Ovary (tissue), 3 donors: ENCODE results near the gene KIFC1.

Experiments
- CTCF ChIP-seq, 3 donors: fragments of 450-650 bp in 2 of 3; fragments of 200-600 bp in 1 of 3; IDR thresholded peaks; one replicate each; pipeline versions ENCODE4 v1.5.1 to v1.8.0; 2016 to 2022; ENCODE audit warnings: antibody characterized with exemption in 3 of 3, mild to moderate bottlenecking in 1 of 3
- EP300 ChIP-seq: sonication (generic); formaldehyde crosslinking; IDR thresholded peaks from one replicate; pipeline ENCODE4 v1.6.1; 2017; ENCODE audit warnings: antibody characterized with exemption
- POLR2A ChIP-seq: fragments of 450-650 bp; IDR thresholded peaks from one replicate; pipeline ENCODE4 v1.6.1; 2017; ENCODE audit warnings: antibody characterized with exemption, mild to moderate bottlenecking, moderate library complexity
- donor health status: DM: no; HTN: no; CAD: no.

- TF ChIP-seq CTCF (IDR thresholded peaks at IDR 0.05), result no peak
- no peak for TF ChIP-seq POLR2A
- TF ChIP-seq EP300, result no peak
Measured at GRCh38 chr6:33392979-33393378, 1.4 kb downstream of the KIFC1 start.
